Stimulated activated CD8-positive, alpha-beta memory T cell treated with anti-CD3 and anti-CD28 coated beads, Interleukin-12 subunit alpha, Interleukin-12 subunit beta, amount 100 ng/mL, for 24 hours (primary cell): ENCODE results near the gene MUC5AC.
"Not testable (repeated sequence)": the region's sequence is repeated elsewhere in the genome, so short reads cannot be mapped to it uniquely, and the experiment has no call there.

Experiments
- DNase-seq: peaks from one replicate; pipeline ENCODE4 v3.0.0-alpha.2; 2020; ENCODE audit errors: extremely low read depth

The MUC5AC gene

GRCh38 chr11:1175461-1176223 is 17.9 kb downstream of the MUC5AC start:
- no peak for DNase-seq

GRCh38 chr11:1176224-1177019 is 18.7 kb downstream of the MUC5AC start:
- no peak for DNase-seq

GRCh38 chr11:1177020-1177770 is 19.4 kb downstream of the MUC5AC start:
- no peak for DNase-seq

- no peak for DNase-seq
Observed at GRCh38 chr11:1177771-1178090, 20.0 kb downstream of the MUC5AC start.

GRCh38 chr11:1178201-1178885 is 20.6 kb downstream of the MUC5AC start:
- DNase-seq: no peak

- no peak for DNase-seq
Observed at GRCh38 chr11:1178906-1179305, 21.2 kb downstream of the MUC5AC start.

- no peak for DNase-seq
Observed at GRCh38 chr11:1179641-1180040, 21.9 kb downstream of the MUC5AC start.

- DNase-seq: no peak
Observed at GRCh38 chr11:1180171-1180570, 22.4 kb downstream of the MUC5AC start.

GRCh38 chr11:1180947-1181391 is 23.2 kb downstream of the MUC5AC start:
- DNase-seq: no peak

GRCh38 chr11:1181420-1181819 is 23.7 kb downstream of the MUC5AC start:
- no peak for DNase-seq

- DNase-seq: no peak
Observed at GRCh38 chr11:1181853-1182535, 24.2 kb downstream of the MUC5AC start.

- not testable (repeated sequence) for DNase-seq
Observed at GRCh38 chr11:1184139-1184538, 26.4 kb downstream of the MUC5AC start.

GRCh38 chr11:1188451-1189130 is 30.8 kb downstream of the MUC5AC start:
- not testable (repeated sequence) for DNase-seq

- not testable (repeated sequence) for DNase-seq
Observed at GRCh38 chr11:1189816-1190215, 32.1 kb downstream of the MUC5AC start.

- DNase-seq: not testable (repeated sequence)
Observed at GRCh38 chr11:1191786-1192470, 34.2 kb downstream of the MUC5AC start.

GRCh38 chr11:1192741-1193325 is 35.1 kb downstream of the MUC5AC start:
- no peak for DNase-seq

GRCh38 chr11:1193326-1194230 is 35.8 kb downstream of the MUC5AC start:
- no peak for DNase-seq

- no peak for DNase-seq
Observed at GRCh38 chr11:1194231-1194976, 36.7 kb downstream of the MUC5AC start.
